NCI-H510A (cell line): ENCODE results near the gene ADORA2B.
"Not testable (repeated sequence)": the region's sequence is repeated elsewhere in the genome, so short reads cannot be mapped to it uniquely, and the experiment has no call there.

Source experiments
- DNase-seq: peaks from one replicate; lab custom pipeline; 2025; lab: John Stamatoyannopoulos, UW

ADORA2B gene

DNA sequence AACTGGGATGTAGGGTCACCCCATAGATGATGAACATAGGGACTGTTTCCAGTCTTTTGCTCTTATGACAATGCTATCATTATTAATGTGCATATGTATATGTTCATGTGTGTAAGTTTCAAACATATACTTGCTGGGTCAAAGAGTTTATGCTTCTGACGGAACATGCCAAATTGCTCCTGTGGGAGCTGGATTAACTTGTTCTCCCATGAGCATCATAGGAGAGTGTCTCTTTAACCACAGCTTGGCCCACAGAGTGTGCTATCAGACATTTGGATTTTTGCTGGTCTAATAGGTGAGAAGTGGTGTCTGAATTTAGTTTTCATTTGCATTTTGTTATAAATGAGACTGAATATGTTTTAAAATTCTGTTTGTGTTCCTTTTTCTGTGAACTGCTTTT lies 22.3 kb upstream of the ADORA2B start:
- DNase-seq, result no peak

GRCh38 chr17:15926039-15926740 lies 18.7 kb upstream of the ADORA2B start:
- no peak for DNase-seq

DNA sequence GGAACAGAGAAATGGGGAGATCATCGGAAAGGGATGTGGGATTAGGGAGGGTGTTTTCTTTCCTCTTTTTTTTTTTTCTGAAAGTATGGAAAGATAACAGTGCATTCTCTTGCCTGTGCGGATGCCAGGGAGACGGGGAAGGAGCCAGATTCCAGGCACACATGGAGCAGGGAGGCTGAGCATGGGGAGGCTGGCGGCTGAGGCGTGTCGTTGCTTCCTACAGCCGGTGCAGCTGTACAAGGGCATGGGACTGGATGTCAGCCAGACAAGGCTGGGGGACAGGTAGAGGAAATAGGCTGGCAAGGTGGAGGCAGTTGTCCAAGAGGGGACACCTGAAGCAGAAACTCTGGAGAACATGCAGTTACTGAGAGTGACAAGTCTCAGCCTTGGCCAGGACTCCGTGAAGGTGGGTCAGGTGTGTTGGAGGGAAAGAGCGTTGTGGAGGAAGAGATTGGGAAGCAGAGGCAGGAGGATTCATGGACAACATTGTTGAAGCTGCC lies 16.6 kb upstream of the ADORA2B start:
- no peak for DNase-seq

- no peak for DNase-seq
These were observed 15.0 kb upstream of the ADORA2B start for GRCh38 chr17:15929941-15930340.

- DNase-seq, result no peak
These were observed 14.5 kb upstream of the ADORA2B start for GRCh38 chr17:15930426-15930825.

DNA sequence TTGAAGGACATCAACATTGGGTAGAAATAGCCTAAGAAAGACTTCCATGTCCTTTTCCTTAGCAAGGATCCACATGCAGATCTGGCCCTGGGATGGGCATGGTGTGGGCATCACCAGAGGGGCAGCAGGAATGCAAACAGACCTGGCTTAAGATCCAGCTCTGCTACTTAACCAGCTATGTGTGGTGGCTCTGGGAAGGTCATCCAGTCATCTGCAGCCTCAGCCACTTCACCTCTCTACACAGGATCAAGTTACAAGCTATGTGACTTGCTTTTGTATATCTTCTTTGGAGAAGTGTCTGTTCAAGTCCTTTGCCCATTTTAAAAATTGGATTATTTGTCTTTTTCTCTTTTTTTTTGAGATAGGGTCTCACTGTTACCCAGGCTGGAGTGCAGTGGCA lies 13.5 kb upstream of the ADORA2B start:
- DNase-seq, result peak; percentile 11

DNA sequence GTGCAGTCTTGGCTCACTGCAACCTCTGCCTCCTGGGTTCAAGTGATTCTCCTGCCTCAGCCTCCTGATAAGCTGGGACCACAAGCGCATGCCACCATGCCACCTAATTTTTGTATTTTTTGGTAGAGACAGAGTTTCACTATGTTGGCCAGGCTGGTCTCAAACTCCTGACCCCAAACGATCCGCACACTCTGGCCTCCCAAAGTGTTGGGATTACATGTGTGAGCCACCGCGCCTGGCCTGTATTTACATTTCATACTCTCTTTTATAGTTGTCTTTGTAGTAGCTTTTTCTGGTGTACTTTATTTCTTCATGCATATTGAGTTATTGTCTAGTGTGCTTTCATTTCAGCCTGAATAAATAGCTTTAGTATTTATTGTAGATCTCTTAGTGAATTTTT lies 10.1 kb upstream of the ADORA2B start:
- no peak for DNase-seq

GRCh38 chr17:15935891-15936290 lies 9.0 kb upstream of the ADORA2B start:
- DNase-seq, result no peak

GRCh38 chr17:15936481-15936880 lies 8.4 kb upstream of the ADORA2B start:
- DNase-seq, result not testable (repeated sequence)

- no peak for DNase-seq
These were observed 3.1 kb upstream of the ADORA2B start for GRCh38 chr17:15941781-15942180.

- DNase-seq, result no peak
These were observed 2.6 kb upstream of the ADORA2B start for GRCh38 chr17:15942207-15942833.

GRCh38 chr17:15943971-15944758 lies 765 bp upstream of the ADORA2B start:
- no peak for DNase-seq

DNA sequence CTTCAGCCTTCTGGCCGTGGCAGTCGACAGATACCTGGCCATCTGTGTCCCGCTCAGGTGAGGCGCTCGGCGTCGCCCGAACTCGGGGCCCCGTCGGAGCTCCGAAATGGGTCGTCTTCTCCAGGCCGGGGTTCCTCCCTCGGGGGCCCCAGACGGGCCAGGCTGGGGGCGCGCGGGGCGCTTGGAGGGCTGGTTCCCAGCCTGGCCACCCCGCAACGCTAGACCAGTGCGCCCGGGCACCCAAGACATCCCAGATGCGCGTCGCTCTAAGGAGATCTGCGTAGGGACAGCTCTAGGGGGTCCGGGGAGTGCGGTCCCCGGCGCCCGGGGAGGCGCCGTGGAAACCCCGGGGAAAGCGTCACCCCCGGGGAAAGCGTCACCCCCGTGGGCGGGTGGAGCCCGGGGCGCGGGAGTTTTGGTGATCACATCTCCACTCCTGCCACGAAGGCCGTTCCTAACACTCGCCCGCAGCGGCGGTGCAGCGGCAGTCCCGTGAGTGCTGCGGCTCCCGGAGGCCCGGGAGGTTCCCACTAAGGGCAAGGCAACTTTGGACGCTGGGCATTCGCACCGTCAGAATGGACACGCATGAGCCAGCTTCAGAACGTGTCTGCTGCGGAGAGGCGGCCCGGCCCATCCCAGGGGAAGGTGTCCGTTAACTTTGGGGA lies 729 bp downstream of the ADORA2B start:
- DNase-seq, result no peak

DNA sequence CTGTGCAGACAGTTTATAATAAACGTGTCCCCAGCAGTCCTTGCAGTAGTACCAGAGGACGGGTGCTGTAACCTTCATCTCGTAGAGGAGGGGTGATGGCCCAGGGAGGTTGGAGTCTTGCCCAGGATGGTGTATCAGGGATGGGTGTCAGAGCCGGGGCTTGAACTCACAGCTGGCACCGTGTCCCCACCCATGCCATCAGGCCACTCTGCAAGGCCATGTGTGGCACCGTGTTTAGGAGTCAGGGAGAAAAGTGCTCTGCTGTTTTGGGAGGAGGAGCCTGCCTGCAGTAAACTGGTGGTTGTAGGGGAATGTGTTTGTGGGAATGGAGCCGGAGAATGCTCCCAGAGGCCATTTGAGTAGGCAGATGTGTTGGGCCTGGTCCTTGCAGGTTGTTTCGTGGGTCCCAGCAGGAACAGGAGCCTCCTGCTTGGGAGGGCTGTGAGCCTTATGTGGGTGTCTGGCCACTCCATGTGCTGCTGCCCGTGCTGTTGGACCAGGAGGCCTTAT lies 1.7 kb downstream of the ADORA2B start:
- no peak for DNase-seq

GRCh38 chr17:15947271-15947670 lies 2.3 kb downstream of the ADORA2B start:
- DNase-seq, result no peak

GRCh38 chr17:15947976-15948752 lies 3.2 kb downstream of the ADORA2B start:
- no peak for DNase-seq

DNA sequence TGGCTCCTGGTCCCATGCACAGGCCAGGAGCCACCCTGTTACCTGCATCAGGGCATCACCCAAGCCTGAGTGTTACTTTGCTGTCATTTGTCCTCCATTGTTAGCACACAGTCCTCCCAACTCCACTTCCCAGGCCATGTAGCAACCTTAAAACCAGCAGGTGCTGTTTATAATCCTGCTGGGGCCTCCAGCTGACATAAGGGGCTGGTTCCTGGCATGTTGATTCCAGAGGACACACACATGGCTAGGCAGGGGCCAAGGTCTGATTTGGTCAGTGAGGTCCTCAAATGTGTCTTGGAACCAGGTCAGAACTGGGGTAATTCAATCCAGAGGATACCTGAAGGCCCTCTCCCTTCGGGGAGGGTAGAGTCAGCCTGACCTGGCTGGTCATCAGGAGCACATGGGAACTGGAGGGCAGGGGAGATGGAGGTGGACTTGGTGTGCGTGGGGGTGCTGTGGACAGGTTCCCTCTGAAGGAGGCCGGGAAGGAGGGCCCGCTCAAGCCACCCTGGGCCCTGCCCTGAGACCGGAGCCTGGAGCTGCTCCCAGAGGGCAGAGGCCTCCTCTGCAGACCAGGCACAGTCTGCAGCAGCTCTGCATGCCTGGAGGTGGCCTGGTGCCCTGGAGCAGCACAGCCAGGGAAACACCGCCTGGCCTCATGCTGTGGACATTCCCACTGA lies 6.6 kb downstream of the ADORA2B start:
- DNase-seq, result no peak

GRCh38 chr17:15952048-15952532 lies 7.2 kb downstream of the ADORA2B start:
- no peak for DNase-seq

DNA sequence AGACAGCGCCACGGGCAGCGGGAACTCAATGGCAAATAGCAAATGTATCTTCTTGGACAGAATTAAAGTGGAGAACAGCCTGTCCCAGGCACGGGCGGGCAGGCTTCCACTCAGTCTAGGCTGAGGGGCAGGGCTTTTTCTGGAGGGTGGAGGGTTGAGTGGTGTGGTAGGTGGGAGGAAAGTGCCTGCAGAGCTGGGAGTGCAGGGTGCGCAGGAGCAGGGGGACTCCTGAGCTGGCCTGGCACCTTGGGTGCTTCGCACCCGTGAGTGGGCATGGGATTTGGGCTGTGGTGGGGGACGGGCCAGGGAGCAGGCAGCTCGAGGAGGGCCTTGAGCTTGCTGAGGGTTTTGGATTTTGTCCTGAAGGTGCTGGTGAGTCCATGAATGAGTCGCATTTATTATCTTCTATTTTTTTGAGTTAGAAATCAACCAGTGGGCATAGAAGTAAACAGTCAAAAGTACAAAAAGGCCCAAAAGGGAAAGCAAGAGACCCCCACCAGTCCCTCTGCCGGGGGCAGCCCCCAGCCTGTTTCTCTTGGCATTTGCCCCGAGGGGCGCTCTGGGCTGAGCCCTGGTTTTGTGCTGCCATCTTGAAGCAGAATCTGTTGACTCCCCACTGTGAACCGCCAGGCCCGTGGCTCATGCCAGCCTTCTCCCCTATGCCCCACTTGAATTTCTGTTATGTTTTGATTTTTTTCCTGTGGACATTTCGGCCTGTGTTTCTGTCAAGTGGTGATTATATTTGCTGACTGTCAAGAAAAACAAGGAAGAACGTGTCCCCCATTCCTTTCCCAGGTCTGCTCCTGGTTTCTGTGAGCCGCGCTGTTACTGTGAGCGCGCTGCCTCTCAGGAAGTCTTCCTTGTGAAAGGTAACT lies 8.2 kb downstream of the ADORA2B start:
- no peak for DNase-seq

DNA sequence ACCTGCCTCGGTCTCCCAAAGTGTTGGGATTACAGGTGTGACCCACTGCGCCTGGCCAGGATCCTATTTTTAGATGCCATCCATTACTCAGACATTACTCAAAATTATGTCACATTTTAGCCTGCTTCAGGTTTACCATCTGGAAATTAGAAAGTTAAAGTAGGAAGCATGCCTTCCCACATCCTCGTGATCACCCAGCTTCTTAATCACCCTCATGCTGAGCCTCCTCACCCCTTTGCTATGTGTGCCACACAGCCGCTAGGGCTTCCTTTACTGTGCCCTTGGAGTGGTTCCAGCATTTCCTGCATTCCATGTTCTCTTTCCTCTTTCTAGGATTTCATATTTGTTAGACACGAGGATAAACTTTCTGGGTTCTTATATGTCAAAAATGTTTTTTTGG lies 9.3 kb downstream of the ADORA2B start:
- no peak for DNase-seq
